H9 (cell line): Measurements from ENCODE around the gene GOLGA1. TPM values are rescaled to one million over a fixed set of nuclear protein-coding genes. Genes with fewer than 3 reads are reported as not detected.

Experiments used
- DNase-seq: peaks from one replicate; pipeline ENCODE4 v3.0.0-alpha.2; 2017
- H2AFZ ChIP-seq: one replicate; pipeline ENCODE4 v1.6.1; 2013; ENCODE audit warnings: mild to moderate bottlenecking, low read length, control low read depth, moderate library complexity
- H2AK5ac ChIP-seq: 2 replicates; pipeline ENCODE4 v1.6.1; 2013; ENCODE audit warnings: low read length, control low read depth, mixed read lengths; ENCODE audit not compliant: insufficient read length
- H2BK120ac ChIP-seq: one replicate; pipeline ENCODE4 v1.6.1; 2013; ENCODE audit warnings: low read depth, mild to moderate bottlenecking, low read length, control low read depth, inconsistent platforms; ENCODE audit not compliant: poor library complexity, severe bottlenecking
- H2BK12ac ChIP-seq: 2 replicates; pipeline ENCODE4 v1.6.1; 2013; ENCODE audit warnings: low read length, control low read depth, mixed read lengths, low read depth; ENCODE audit not compliant: insufficient read length
- H2BK15ac ChIP-seq: 2 replicates; pipeline ENCODE4 v1.6.1; 2013; ENCODE audit warnings: low read depth, low read length, control low read depth
- H2BK20ac ChIP-seq: one replicate; pipeline ENCODE4 v1.6.1; 2013; ENCODE audit warnings: low read depth, mild to moderate bottlenecking, low read length, control low read depth, inconsistent platforms; ENCODE audit not compliant: poor library complexity, severe bottlenecking
- H2BK5ac ChIP-seq: 2 replicates; pipeline ENCODE4 v1.6.1; 2013; ENCODE audit warnings: low read length, control low read depth, mixed read lengths; ENCODE audit not compliant: insufficient read length
- H3K14ac ChIP-seq: 2 replicates; pipeline ENCODE4 v1.6.1; 2013; ENCODE audit warnings: low read length, control low read depth; ENCODE audit not compliant: insufficient read depth
- H3K18ac ChIP-seq: 2 replicates; pipeline ENCODE4 v1.6.1; 2013; ENCODE audit warnings: low read depth, mild to moderate bottlenecking, mixed read lengths, low read length, control low read depth; ENCODE audit not compliant: insufficient read length
- H3K23ac ChIP-seq: 2 replicates; pipeline ENCODE4 v1.6.1; 2013; ENCODE audit warnings: low read length, control low read depth, mixed read lengths, low read depth; ENCODE audit not compliant: insufficient read length
- H3K23me2 ChIP-seq: 2 replicates; pipeline ENCODE4 v1.6.1; 2013; ENCODE audit warnings: low read depth, mild to moderate bottlenecking, mixed read lengths, low read length, control low read depth; ENCODE audit not compliant: insufficient read length, poor library complexity, severe bottlenecking
- H3K27ac ChIP-seq: 2 replicates; pipeline ENCODE4 v1.5.1; 2013; ENCODE audit warnings: low read length, control low read depth, mixed read lengths, low read depth; ENCODE audit not compliant: insufficient read length
- H3K27me3 ChIP-seq: 2 replicates; pipeline ENCODE4 v1.6.1; 2013; ENCODE audit warnings: low read length, control low read depth, inconsistent platforms; ENCODE audit not compliant: insufficient read depth
- H3K4ac ChIP-seq: 2 replicates; pipeline ENCODE4 v1.6.1; 2013; ENCODE audit warnings: low read depth, mild to moderate bottlenecking, control low read depth, inconsistent platforms, low read length, moderate library complexity
- H3K4me1 ChIP-seq: 2 replicates; pipeline ENCODE4 v1.6.1; 2013; ENCODE audit warnings: low read length, control low read depth, inconsistent platforms; ENCODE audit not compliant: insufficient read depth
- H3K4me2 ChIP-seq: 2 replicates; pipeline ENCODE4 v1.6.1; 2013; ENCODE audit warnings: low read length, control low read depth, mixed read lengths; ENCODE audit not compliant: insufficient read length, insufficient read depth
- H3K56ac ChIP-seq: 2 replicates; pipeline ENCODE4 v1.6.1; 2013; ENCODE audit warnings: low read depth, mild to moderate bottlenecking, mixed read lengths, low read length, control low read depth; ENCODE audit not compliant: insufficient read length
- H3K79me1 ChIP-seq: 2 replicates; pipeline ENCODE4 v1.6.1; 2013; ENCODE audit warnings: low read depth, mild to moderate bottlenecking, moderate library complexity, low read length, control low read depth, inconsistent platforms; ENCODE audit not compliant: insufficient read depth, poor library complexity, severe bottlenecking
- H3K79me2 ChIP-seq: 2 replicates; pipeline ENCODE4 v1.6.1; 2013; ENCODE audit warnings: low read length, control low read depth, inconsistent platforms; ENCODE audit not compliant: insufficient read depth
- H3K9ac ChIP-seq: 2 replicates; pipeline ENCODE4 v1.6.1; 2013; ENCODE audit warnings: low read length, control low read depth, mixed read lengths; ENCODE audit not compliant: insufficient read length; ENCODE audit errors: extremely low read depth
- H3K9me3 ChIP-seq: one replicate; pipeline ENCODE4 v1.6.1; 2013; ENCODE audit warnings: low read depth, low read length, inconsistent platforms; ENCODE audit not compliant: control insufficient read depth
- H3T11ph ChIP-seq: one replicate; pipeline ENCODE4 v1.6.1; 2013; ENCODE audit warnings: mild to moderate bottlenecking, low read length, control low read depth, inconsistent platforms
- H4K20me1 ChIP-seq: one replicate; pipeline ENCODE4 v1.6.1; 2013; ENCODE audit not compliant: control insufficient read depth, insufficient read length, insufficient read depth
- H4K5ac ChIP-seq: 2 replicates; pipeline ENCODE4 v1.6.1; 2013; ENCODE audit warnings: low read depth, mild to moderate bottlenecking, mixed read lengths, low read length, control low read depth; ENCODE audit not compliant: insufficient read length
- H4K8ac ChIP-seq: replicated peaks from 2 replicates; pipeline ENCODE4 v1.6.1; 2013; ENCODE audit warnings: low read length, control low read depth, mixed read lengths, low read depth; ENCODE audit not compliant: insufficient read length
- H4K91ac ChIP-seq: 2 replicates; pipeline ENCODE4 v1.6.1; 2013; ENCODE audit warnings: low read depth, mild to moderate bottlenecking, moderate library complexity, mixed read lengths, low read length, control low read depth; ENCODE audit not compliant: insufficient read length
- H3K27ac Mint-ChIP-seq, 3 experiments: 2 replicates in 2 of 3; 3 replicates in 1 of 3; pipeline ENCODE4 v1.8.0; 2020 to 2021; ENCODE audit warnings: mixed read lengths in 3 of 3, mild to moderate bottlenecking in 1 of 3, moderate library complexity in 1 of 3
- H3K27me3 Mint-ChIP-seq: 2 replicates; pipeline ENCODE4 v1.8.0; 2021; ENCODE audit warnings: low read depth, mild to moderate bottlenecking, moderate library complexity, mixed read lengths
- H3K36me3 Mint-ChIP-seq, 3 experiments: 2 replicates in 2 of 3; 3 replicates in 1 of 3; pipeline ENCODE4 v1.8.0; 2020 to 2021; ENCODE audit warnings: low read depth in 3 of 3, mixed read lengths in 3 of 3; ENCODE audit not compliant: insufficient read depth in 1 of 3
- H3K4me1 Mint-ChIP-seq, 2 experiments: 2 replicates each; pipeline ENCODE4 v1.8.0; 2020; ENCODE audit warnings: mixed read lengths in 2 of 2
- H3K4me3 Mint-ChIP-seq, 2 experiments: 2 replicates in 1 of 2; 3 replicates in 1 of 2; pipeline ENCODE4 v1.8.0; 2020 to 2021; ENCODE audit warnings: mild to moderate bottlenecking in 2 of 2, mixed read lengths in 2 of 2, moderate library complexity in 1 of 2
- H3K9me3 Mint-ChIP-seq, 2 experiments: 2 replicates in 1 of 2; 3 replicates in 1 of 2; pipeline ENCODE4 v1.8.0; 2020; ENCODE audit warnings: mild to moderate bottlenecking in 2 of 2, mixed read lengths in 2 of 2, moderate library complexity in 1 of 2
- CTCF ChIP-seq: fragments of 200-600 bp; sonication (generic); conservative IDR thresholded peaks from 3 replicates; pipeline ENCODE4 v1.8.0; 2021; ENCODE audit warnings: antibody characterized with exemption, mild to moderate bottlenecking
- WGBS: extraction: QIAGEN DNeasy Blood & Tissue Kit; methylation state at CpG from one replicate; pipeline ENCODE4 v1.1.7; 2013; ENCODE audit warnings: missing lambda C conversion rate, low lambda C conversion rate, mixed read lengths; ENCODE audit not compliant: insufficient read length; ENCODE audit errors: extremely low coverage; 5-methylcytosine and 5-hydroxymethylcytosine counted together
- total RNA-seq: library from RNA; stranded (reverse); gene quantifications from 2 replicates; pipeline ENCODE4 v1.2.1, GENCODE V29; 2021

The GOLGA1 gene
- total RNA-seq, 1 experiment from 2014 or later, result 7.6 TPM

GRCh38 chr9:124844291-124844690, 96.6 kb downstream of the GOLGA1 start:
- Histone ChIP-seq H2BK5ac (no peak overlapping the region), H4K91ac (no peak overlapping the region), H3K9ac (no peak overlapping the region), H2BK120ac (no peak overlapping the region), H4K5ac (no peak overlapping the region), H2BK20ac (no peak overlapping the region), H3K79me2 (no peaks in the 10 kb centered on the region), H3K9me3 (no peaks in the 10 kb centered on the region), H3K4me2 (no peak overlapping the region), H3K4ac (no peak overlapping the region), H4K20me1 (no peaks in the 10 kb centered on the region), H2AFZ (no peak overlapping the region), H3K18ac (no peak overlapping the region), H2AK5ac (no peak overlapping the region), H3K27ac (no peak overlapping the region), H3K23me2 (no peaks in the 10 kb centered on the region), H3K79me1 (no peaks in the 10 kb centered on the region), H3T11ph (no peak overlapping the region), H4K8ac (no peak overlapping the region), H3K27me3 (no peaks in the 10 kb centered on the region), H3K23ac (no peak overlapping the region), H2BK12ac (no peak overlapping the region), H2BK15ac (no peak overlapping the region), H3K4me1 (no peaks in the 10 kb centered on the region), H3K56ac (no peak overlapping the region), H3K14ac (no peak overlapping the region)
- DNase-seq, result no peak
- Mint-ChIP-seq H3K4me1 (peaks cover 0 to 15% of the 10 kb centered on the region in 2 experiments; a peak in 2 of 4 replicates), H3K27me3 (no peaks in the 10 kb centered on the region), H3K27ac (peak overlapping the region in 1 of 3 experiments; percentile 37; a peak in 2 of 7 replicates), H3K9me3 (no peaks in the 10 kb centered on the region), H3K36me3 (no peaks in the 10 kb centered on the region; a peak in 1 of 7 replicates), H3K4me3 (no peak overlapping the region)
- no CpG with 5 or more reads among the region's 4 CpGs for WGBS
- no peak for TF ChIP-seq CTCF
